Measurements from ENCODE around the gene EWSR1.
A peak's percentile ranks its signal among the peaks of the same experiment; 100 is the strongest.

The EWSR1 gene

DNA sequence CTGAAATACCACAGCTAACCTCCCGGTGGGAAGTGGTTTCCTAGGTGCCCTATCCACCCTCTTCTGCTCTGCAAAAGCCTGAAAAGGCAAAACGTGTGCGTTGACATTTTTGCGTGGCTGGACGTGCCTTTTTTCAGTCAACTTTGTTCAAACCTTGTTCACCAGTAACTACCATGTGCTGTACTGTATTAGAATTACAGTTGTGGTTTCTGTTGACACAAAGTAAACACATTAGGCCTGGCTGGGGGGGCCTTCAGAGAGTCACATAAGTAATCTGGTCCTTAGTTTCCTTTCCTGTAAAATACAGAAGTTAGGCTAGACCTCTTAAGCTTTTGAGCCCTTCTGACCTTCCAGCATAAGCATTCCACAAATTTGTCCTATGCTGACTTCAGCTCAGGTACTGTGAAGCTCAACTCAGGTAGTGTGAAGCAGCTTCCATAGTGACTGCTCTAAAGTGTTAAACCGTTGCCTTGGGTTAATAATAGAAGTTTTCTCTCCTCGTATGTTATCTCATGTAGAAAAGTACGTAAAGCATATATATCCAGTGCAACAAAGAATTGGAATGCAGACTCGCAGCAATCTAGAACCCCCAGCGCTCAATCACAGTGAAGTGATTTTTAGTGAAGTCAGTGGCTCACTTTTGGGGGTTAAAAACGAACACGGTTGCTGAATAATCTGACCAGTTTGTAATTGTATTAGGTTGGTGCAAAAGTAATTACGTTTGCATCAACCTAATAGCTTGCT is 1.8 kb downstream of the EWSR1 start:
- H3K9me3 ChIP-seq (ENCODE audit: insufficient read depth, low read depth, low read length) = no peaks in the 10 kb centered on the region
- H3K4me2 ChIP-seq (ENCODE audit: low read depth, low read length, poor library complexity, severe bottlenecking) = peak overlapping the region; percentile 100
- no peak for TF ChIP-seq CTCF (conservative IDR thresholded peaks at IDR 0.05; ENCODE audit: low read length)
- TF ChIP-seq EZH2phosphoT487 (IDR thresholded peaks at IDR 0.05; ENCODE audit: borderline replicate concordance) = no peak
- peaks cover 6% of the 10 kb centered on the region for H3K27me3 ChIP-seq (ENCODE audit: insufficient read depth, low read length, poor library complexity, severe bottlenecking)
- H4K20me1 ChIP-seq (ENCODE audit: insufficient read depth, low read length, poor library complexity, severe bottlenecking) = peaks cover 71% of the 10 kb centered on the region
- peak overlapping the region; percentile 94 for H3K4me3 ChIP-seq (ENCODE audit: low read length, poor library complexity, severe bottlenecking)
- H3F3A ChIP-seq (ENCODE audit: low read depth) = no peaks in the 10 kb centered on the region
- H3K79me2 ChIP-seq (ENCODE audit: insufficient read depth, low read length) = peaks cover 98% of the 10 kb centered on the region
- peaks cover 70% of the 10 kb centered on the region for H3K4me1 ChIP-seq (ENCODE audit: insufficient read depth, low read length, poor library complexity, severe bottlenecking)
- H3K9me2 ChIP-seq (replicated peaks; ENCODE audit: low read depth, low read length) = no peaks in the 10 kb centered on the region
- H3K9ac ChIP-seq (ENCODE audit: low read depth, low read length, poor library complexity, severe bottlenecking) = peak overlapping the region; percentile 99
- H3K36me3 ChIP-seq (ENCODE audit: insufficient read depth, low read length) = peaks cover 35% of the 10 kb centered on the region
- no peak overlapping the region for H2AFZ ChIP-seq (ENCODE audit: low read length)

GRCh38 chr22:29270475-29271271 is 2.6 kb downstream of the EWSR1 start:
- Histone ChIP-seq H4K20me1 (ENCODE audit: insufficient read depth, low read length, poor library complexity, severe bottlenecking) (peaks cover 78% of the 10 kb centered on the region), H3K9ac (ENCODE audit: low read depth, low read length, poor library complexity, severe bottlenecking) (peak overlapping the region; percentile 99), H3K36me3 (ENCODE audit: insufficient read depth, low read length) (peaks cover 42% of the 10 kb centered on the region), H3F3A (ENCODE audit: low read depth) (no peaks in the 10 kb centered on the region), H3K9me2 (replicated peaks; ENCODE audit: low read depth, low read length) (no peaks in the 10 kb centered on the region), H3K4me3 (ENCODE audit: low read length, poor library complexity, severe bottlenecking) (peak overlapping the region; percentile 94), H3K9me3 (ENCODE audit: insufficient read depth, low read depth, low read length) (no peaks in the 10 kb centered on the region), H3K27me3 (ENCODE audit: insufficient read depth, low read length, poor library complexity, severe bottlenecking) (peaks cover 6% of the 10 kb centered on the region), H3K79me2 (ENCODE audit: insufficient read depth, low read length) (peaks cover 99% of the 10 kb centered on the region), H3K4me2 (ENCODE audit: low read depth, low read length, poor library complexity, severe bottlenecking) (peak overlapping the region; percentile 100), H2AFZ (ENCODE audit: low read length) (no peak overlapping the region), H3K4me1 (ENCODE audit: insufficient read depth, low read length, poor library complexity, severe bottlenecking) (peaks cover 77% of the 10 kb centered on the region)
- no peak for TF ChIP-seq CTCF (conservative IDR thresholded peaks at IDR 0.05; ENCODE audit: low read length)
- TF ChIP-seq EZH2phosphoT487 (IDR thresholded peaks at IDR 0.05; ENCODE audit: borderline replicate concordance) = no peak

DNA sequence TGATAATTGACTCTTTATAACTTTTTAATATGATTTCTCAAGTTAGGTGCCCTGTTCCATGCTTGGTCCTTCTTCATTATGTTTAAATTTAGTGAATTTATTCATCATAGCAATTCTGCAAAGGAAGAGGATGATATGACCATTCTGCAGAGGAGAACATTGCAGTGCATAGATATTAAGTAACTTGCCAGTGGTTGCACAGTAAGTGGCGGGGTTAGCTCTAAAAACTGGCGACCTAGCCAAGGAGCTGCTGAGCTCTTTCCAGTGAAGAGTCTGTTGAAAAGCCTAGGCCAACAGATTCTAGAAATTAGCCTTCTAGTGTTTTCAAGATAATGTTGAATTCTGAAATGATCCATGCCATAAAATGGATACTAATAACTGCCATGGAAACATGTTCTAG is 4.6 kb downstream of the EWSR1 start:
- H4K20me1 ChIP-seq (ENCODE audit: insufficient read depth, low read length, poor library complexity, severe bottlenecking) = peaks cover 95% of the 10 kb centered on the region
- TF ChIP-seq CTCF (conservative IDR thresholded peaks at IDR 0.05; ENCODE audit: low read length) = no peak
- no peak for TF ChIP-seq EZH2phosphoT487 (IDR thresholded peaks at IDR 0.05; ENCODE audit: borderline replicate concordance)
- peaks cover 83% of the 10 kb centered on the region for H3K4me1 ChIP-seq (ENCODE audit: insufficient read depth, low read length, poor library complexity, severe bottlenecking)
- peak overlapping the region; percentile 99 for H3K9ac ChIP-seq (ENCODE audit: low read depth, low read length, poor library complexity, severe bottlenecking)
- no peaks in the 10 kb centered on the region for H3K9me2 ChIP-seq (replicated peaks; ENCODE audit: low read depth, low read length)
- no peaks in the 10 kb centered on the region for H3F3A ChIP-seq (ENCODE audit: low read depth)
- H3K4me3 ChIP-seq (ENCODE audit: low read length, poor library complexity, severe bottlenecking) = peak overlapping the region; percentile 94
- peaks cover 6% of the 10 kb centered on the region for H3K27me3 ChIP-seq (ENCODE audit: insufficient read depth, low read length, poor library complexity, severe bottlenecking)
- no peak overlapping the region for H2AFZ ChIP-seq (ENCODE audit: low read length)
- peaks cover 99% of the 10 kb centered on the region for H3K79me2 ChIP-seq (ENCODE audit: insufficient read depth, low read length)
- peaks cover 62% of the 10 kb centered on the region for H3K36me3 ChIP-seq (ENCODE audit: insufficient read depth, low read length)
- no peaks in the 10 kb centered on the region for H3K9me3 ChIP-seq (ENCODE audit: insufficient read depth, low read depth, low read length)
- H3K4me2 ChIP-seq (ENCODE audit: low read depth, low read length, poor library complexity, severe bottlenecking) = peak overlapping the region; percentile 100

Data from Loucy (cell line).